Lung (tissue), 12 donors: ENCODE data around the gene MAN1B1. TPM values are rescaled to one million over a fixed set of nuclear protein-coding genes. Genes with fewer than 3 reads are reported as not detected.

Experiments
- ATAC-seq: fragments of 200-7000 bp; cut with Tn5 transposase; one replicate; pipeline ENCODE4 v1.9.1; 2020; ENCODE audit warnings: moderate number of reproducible peaks; ENCODE audit not compliant: insufficient read depth, low FRiP score
- DNase-seq, 3 donors: peaks; one replicate each; pipeline ENCODE4 v3.0.0-alpha.2; 2013 to 2017
- H3K27ac ChIP-seq, 2 donors: one replicate each; pipeline ENCODE4 v1.5.1; 2013; ENCODE audit warnings: mild to moderate bottlenecking in 2 of 2, moderate library complexity in 2 of 2, control low read depth in 1 of 2, inconsistent platforms in 1 of 2, low read depth in 1 of 2, low read length in 1 of 2
- H3K27me3 ChIP-seq, 3 donors: one replicate each; pipeline ENCODE4 v1.5.1; 2013; ENCODE audit warnings: low read length in 2 of 3; ENCODE audit not compliant: control insufficient read depth in 3 of 3, insufficient read depth in 3 of 3
- H3K36me3 ChIP-seq, 4 donors: one replicate each; pipeline ENCODE4 v1.5.1; 2013; ENCODE audit warnings: low read length in 4 of 4, mild to moderate bottlenecking in 1 of 4, moderate library complexity in 1 of 4; ENCODE audit not compliant: control insufficient read depth in 4 of 4, insufficient read depth in 4 of 4
- H3K4me1 ChIP-seq, 5 donors: one replicate each; pipeline ENCODE4 v1.5.1; 2013; ENCODE audit warnings: low read length in 5 of 5, mild to moderate bottlenecking in 2 of 5, moderate library complexity in 1 of 5; ENCODE audit not compliant: control insufficient read depth in 5 of 5, insufficient read depth in 5 of 5
- H3K4me3 ChIP-seq: one replicate; pipeline ENCODE4 v1.5.1; 2013; ENCODE audit warnings: mild to moderate bottlenecking, control low read depth, moderate library complexity
- H3K9ac ChIP-seq, 2 donors: one replicate each; pipeline ENCODE4 v1.5.1; 2013; ENCODE audit warnings: low read length in 2 of 2, control low read depth in 1 of 2; ENCODE audit not compliant: insufficient read depth in 1 of 2
- H3K9me3 ChIP-seq, 4 donors: one replicate each; pipeline ENCODE4 v1.5.1; 2013; ENCODE audit warnings: low read length in 3 of 4, mild to moderate bottlenecking in 1 of 4, moderate library complexity in 1 of 4; ENCODE audit not compliant: control insufficient read depth in 4 of 4, insufficient read depth in 3 of 4
- WGBS, 2 donors: extraction: QIAGEN DNeasy Blood & Tissue Kit; methylation state at CpG; one replicate each; pipeline ENCODE4 v1.1.7; 2013; 5-methylcytosine and 5-hydroxymethylcytosine counted together
- polyA plus RNA-seq, 2 donors: library from polyadenylated mRNA; stranded (reverse); fragments of 200-250 nt; gene quantifications; one replicate each; pipeline ENCODE4 v1.2.1, GENCODE V29; 2013
- total RNA-seq, 2 donors: library from RNA; depleted of rRNA in 1 of 2; stranded (reverse); fragments of >200 nt in 1 of 2; gene quantifications; one replicate each; pipeline ENCODE4 v1.2.1, GENCODE V29; 2014 to 2021
- TF ChIP-seq, protein P1 (sequence below): IDR thresholded peaks from 2 replicates; pipeline ENCODE4 v1.5.1; 2012; ENCODE audit warnings: mild to moderate bottlenecking; ENCODE audit errors: control extremely low read depth, extremely low read depth
- donor health status: control.
- donor health status: control.
- donor health status: Bipolar disorder and iron deficiency.
- donor health status: healthy.
- donor health status: DM: yes; HTN: yes; CAD: no.

Gene MAN1B1
- total and polyA plus RNA-seq, 4 donors, result 40.3 to 70.9 (median 56.8) TPM

DNA sequence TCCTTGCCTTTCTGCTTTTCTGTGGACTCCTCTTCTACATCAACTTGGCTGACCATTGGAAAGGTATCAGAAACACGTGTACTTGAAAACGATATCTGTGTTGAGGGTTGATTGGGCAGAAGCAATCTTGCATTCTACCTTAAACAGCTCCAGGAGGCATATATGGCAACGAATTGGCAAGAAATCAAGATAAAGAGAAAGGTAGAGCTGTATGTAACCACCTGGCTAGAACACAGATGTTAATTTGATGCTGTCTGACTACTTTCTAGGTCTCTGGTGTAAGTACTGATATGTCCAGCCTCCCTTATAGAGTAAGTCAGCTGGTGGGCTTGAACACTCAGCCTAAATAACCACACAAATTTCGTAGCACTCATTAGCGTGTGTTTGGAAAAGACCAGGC, 1.3 kb downstream of the MAN1B1 start:
- Histone ChIP-seq H3K4me1 (peaks cover 0 to 14% (median 0%) of the 10 kb centered on the region in 5 donors), H3K36me3 (peaks cover 0 to 13% (median 6%) of the 10 kb centered on the region in 4 donors), H3K4me3 (no peak overlapping the region), H3K9ac (peak overlapping the region in 1 of 2 donors; percentile 0), H3K27me3 (no peaks in the 10 kb centered on the region), H3K27ac (no peak overlapping the region), H3K9me3 (no peaks in the 10 kb centered on the region)
- WGBS, 2 donors, result 90 to 97% methylated on average over 5 of the region's 5 CpGs
- ATAC-seq (no peak), DNase-seq (no peak)
- TF ChIP-seq, protein P1, sequence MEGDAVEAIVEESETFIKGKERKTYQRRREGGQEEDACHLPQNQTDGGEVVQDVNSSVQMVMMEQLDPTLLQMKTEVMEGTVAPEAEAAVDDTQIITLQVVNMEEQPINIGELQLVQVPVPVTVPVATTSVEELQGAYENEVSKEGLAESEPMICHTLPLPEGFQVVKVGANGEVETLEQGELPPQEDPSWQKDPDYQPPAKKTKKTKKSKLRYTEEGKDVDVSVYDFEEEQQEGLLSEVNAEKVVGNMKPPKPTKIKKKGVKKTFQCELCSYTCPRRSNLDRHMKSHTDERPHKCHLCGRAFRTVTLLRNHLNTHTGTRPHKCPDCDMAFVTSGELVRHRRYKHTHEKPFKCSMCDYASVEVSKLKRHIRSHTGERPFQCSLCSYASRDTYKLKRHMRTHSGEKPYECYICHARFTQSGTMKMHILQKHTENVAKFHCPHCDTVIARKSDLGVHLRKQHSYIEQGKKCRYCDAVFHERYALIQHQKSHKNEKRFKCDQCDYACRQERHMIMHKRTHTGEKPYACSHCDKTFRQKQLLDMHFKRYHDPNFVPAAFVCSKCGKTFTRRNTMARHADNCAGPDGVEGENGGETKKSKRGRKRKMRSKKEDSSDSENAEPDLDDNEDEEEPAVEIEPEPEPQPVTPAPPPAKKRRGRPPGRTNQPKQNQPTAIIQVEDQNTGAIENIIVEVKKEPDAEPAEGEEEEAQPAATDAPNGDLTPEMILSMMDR, result no peak

DNA sequence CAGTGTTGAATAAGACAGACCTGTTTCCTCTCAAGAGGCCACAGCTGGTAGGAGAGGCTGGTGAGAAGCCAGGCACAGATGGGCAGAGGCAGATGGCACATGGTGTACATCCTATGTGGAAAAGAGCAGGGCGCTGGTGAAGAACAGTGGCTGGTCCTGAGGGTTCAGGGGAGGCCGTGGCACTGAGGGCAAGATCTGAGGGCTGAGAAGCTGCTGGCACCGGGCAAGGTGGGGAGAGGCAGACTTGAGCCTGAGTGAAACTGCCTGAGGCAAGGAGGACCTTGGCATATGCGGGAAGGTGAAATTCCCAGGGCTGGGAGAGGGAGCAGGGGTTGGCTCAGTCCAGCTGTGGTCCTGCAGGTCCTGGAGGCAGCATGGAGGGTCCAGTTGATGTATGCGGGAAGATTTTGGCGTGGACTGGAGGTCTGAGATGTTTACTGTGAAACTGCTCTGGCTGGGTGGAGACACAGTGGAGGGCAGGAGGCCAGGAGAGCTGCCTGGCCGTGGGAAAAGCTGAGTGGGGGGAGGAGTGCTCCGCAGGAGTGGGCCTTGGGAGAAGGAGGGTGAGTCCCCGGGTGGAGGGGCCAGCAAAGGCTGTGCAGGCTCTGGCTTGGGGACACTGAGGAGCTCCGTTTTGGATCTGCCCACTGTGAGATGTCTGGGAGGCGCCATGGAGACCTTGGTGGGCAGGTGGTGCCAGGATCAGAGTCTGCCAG, 2.6 kb downstream of the MAN1B1 start:
- H3K36me3 ChIP-seq, result peaks cover 0 to 15% (median 4%) of the 10 kb centered on the region in 4 donors
- TF ChIP-seq, protein P1, result no peak
- no peak for DNase-seq

GRCh38 chr9:137095664-137096517, 9.1 kb downstream of the MAN1B1 start:
- 80 to 87% methylated on average over 30 of the region's 30 CpGs for WGBS, 2 donors
- Histone ChIP-seq H3K4me1 (no peaks in the 10 kb centered on the region), H3K9me3 (no peaks in the 10 kb centered on the region), H3K36me3 (peaks cover 5 to 41% (median 26%) of the 10 kb centered on the region in 4 donors), H3K4me3 (no peak overlapping the region), H3K27ac (no peak overlapping the region), H3K9ac (no peak overlapping the region), H3K27me3 (no peaks in the 10 kb centered on the region)
- TF ChIP-seq, protein P1, result peak; percentile 4
- ATAC-seq, result no peak
- no peak for DNase-seq

More for the DNA sequence above, 2.6 kb downstream of the MAN1B1 start:
- WGBS, 2 donors, result 86 to 90% methylated on average over 11 of the region's 11 CpGs
- Histone ChIP-seq H3K9ac (no peak overlapping the region), H3K4me3 (no peak overlapping the region), H3K4me1 (peaks cover 0 to 14% (median 0%) of the 10 kb centered on the region in 5 donors), H3K9me3 (no peaks in the 10 kb centered on the region), H3K27me3 (no peaks in the 10 kb centered on the region), H3K27ac (no peak overlapping the region)
- no peak for ATAC-seq
